Measurements from ENCODE around the gene IFT122. TPM values are rescaled to one million over a fixed set of nuclear protein-coding genes. Genes with fewer than 3 reads are reported as not detected.

IFT122 gene
- total and polyA plus RNA-seq, 2 donors from 2014 or later, result 18.4 to 59.2 TPM

DNA sequence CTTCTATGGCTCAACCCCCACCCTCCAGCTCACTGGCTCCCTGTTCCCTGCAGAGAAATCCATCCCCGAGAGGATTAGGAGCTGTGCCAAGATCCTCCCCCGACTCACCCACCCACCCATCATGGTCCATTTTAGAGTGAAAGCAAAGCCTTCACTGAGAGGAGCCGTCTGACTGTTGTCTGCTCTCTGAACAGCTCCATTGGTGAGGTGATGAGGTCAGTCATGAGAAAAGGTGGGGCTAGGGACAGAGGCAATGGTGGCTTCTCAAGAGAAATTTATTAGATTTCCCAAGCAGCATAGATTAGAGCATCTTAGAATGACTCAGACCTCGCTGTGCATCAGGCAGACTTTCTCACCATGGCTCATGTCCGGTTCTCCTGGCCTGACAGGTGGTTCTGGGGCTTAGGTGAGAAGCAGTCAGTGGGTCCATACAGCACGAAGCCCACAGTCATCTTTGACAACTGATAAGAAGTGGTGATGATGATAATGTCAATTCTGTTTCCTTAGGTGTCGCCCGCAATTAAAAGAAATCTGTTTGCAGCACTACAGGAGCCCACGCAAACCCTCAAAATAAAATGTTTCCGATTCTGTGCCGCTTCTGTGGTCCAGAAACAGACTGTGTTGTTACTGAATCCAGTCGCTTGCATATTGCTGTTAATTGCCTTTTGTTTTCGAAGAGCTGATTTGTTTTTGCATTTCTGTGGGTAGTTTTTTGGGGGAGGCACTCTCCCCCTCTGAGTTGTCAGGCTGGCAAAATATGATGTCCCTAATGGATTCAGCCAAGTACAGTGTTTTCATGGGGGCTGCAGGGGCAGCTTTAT, 63.7 kb downstream of the IFT122 start:
- Histone ChIP-seq H3K27me3 (ENCODE audit: control insufficient read depth, insufficient read depth, low read length) (no peaks in the 10 kb centered on the region), H3K4me1 (ENCODE audit: control insufficient read depth in 2 of 3, insufficient read depth in 2 of 3, low read depth in 1 of 3, low read length in 3 of 3) (peaks cover 0 to 3% (median 3%) of the 10 kb centered on the region in 3 donors), H3K36me3 (ENCODE audit: control insufficient read depth in 2 of 3, insufficient read depth in 3 of 3, low read length in 3 of 3) (peaks cover 0 to 20% (median 16%) of the 10 kb centered on the region in 3 donors), H3K9me3 (ENCODE audit: control insufficient read depth in 2 of 3, insufficient read depth in 1 of 3, low read length in 3 of 3) (no peaks in the 10 kb centered on the region), H3K4me3 (ENCODE audit: low read length in 3 of 3) (no peak overlapping the region), H3K27ac (ENCODE audit: low read depth in 2 of 2, low read length in 2 of 2) (no peak overlapping the region), H3K9ac (ENCODE audit: low read length in 3 of 3) (no peak overlapping the region)
- TF ChIP-seq, protein P1, sequence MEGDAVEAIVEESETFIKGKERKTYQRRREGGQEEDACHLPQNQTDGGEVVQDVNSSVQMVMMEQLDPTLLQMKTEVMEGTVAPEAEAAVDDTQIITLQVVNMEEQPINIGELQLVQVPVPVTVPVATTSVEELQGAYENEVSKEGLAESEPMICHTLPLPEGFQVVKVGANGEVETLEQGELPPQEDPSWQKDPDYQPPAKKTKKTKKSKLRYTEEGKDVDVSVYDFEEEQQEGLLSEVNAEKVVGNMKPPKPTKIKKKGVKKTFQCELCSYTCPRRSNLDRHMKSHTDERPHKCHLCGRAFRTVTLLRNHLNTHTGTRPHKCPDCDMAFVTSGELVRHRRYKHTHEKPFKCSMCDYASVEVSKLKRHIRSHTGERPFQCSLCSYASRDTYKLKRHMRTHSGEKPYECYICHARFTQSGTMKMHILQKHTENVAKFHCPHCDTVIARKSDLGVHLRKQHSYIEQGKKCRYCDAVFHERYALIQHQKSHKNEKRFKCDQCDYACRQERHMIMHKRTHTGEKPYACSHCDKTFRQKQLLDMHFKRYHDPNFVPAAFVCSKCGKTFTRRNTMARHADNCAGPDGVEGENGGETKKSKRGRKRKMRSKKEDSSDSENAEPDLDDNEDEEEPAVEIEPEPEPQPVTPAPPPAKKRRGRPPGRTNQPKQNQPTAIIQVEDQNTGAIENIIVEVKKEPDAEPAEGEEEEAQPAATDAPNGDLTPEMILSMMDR (IDR thresholded peaks at IDR 0.05; ENCODE audit: borderline replicate concordance, extremely low read depth, insufficient read depth), result no peak
- peak in 1 of 5 donors; percentile 21 for DNase-seq
- intact Hi-C loops (cut with DNase I), result no loop called here
- no peak for FAIRE-seq

GRCh38 chr3:129504471-129505100, 64.6 kb downstream of the IFT122 start:
- Histone ChIP-seq H3K9ac (ENCODE audit: low read length in 3 of 3) (no peak overlapping the region), H3K27ac (ENCODE audit: low read depth in 2 of 2, low read length in 2 of 2) (no peak overlapping the region), H3K9me3 (ENCODE audit: control insufficient read depth in 2 of 3, insufficient read depth in 1 of 3, low read length in 3 of 3) (no peaks in the 10 kb centered on the region), H3K4me1 (ENCODE audit: control insufficient read depth in 2 of 3, insufficient read depth in 2 of 3, low read depth in 1 of 3, low read length in 3 of 3) (peaks cover 0 to 3% (median 3%) of the 10 kb centered on the region in 3 donors), H3K4me3 (ENCODE audit: low read length in 3 of 3) (no peak overlapping the region), H3K27me3 (ENCODE audit: control insufficient read depth, insufficient read depth, low read length) (no peaks in the 10 kb centered on the region), H3K36me3 (ENCODE audit: control insufficient read depth in 2 of 3, insufficient read depth in 3 of 3, low read length in 3 of 3) (peaks cover 0 to 20% (median 17%) of the 10 kb centered on the region in 3 donors)
- intact Hi-C loops (cut with DNase I), result no loop called here
- no peak for DNase-seq
- FAIRE-seq, result no peak
- TF ChIP-seq, protein P1 (IDR thresholded peaks at IDR 0.05; ENCODE audit: borderline replicate concordance, extremely low read depth, insufficient read depth), result no peak

GRCh38 chr3:129505341-129505740, 65.3 kb downstream of the IFT122 start:
- intact Hi-C loops (cut with DNase I), result no loop called here
- Histone ChIP-seq H3K27me3 (ENCODE audit: control insufficient read depth, insufficient read depth, low read length) (no peaks in the 10 kb centered on the region), H3K4me1 (ENCODE audit: control insufficient read depth in 2 of 3, insufficient read depth in 2 of 3, low read depth in 1 of 3, low read length in 3 of 3) (peaks cover 0 to 3% (median 3%) of the 10 kb centered on the region in 3 donors), H3K9ac (ENCODE audit: low read length in 3 of 3) (no peak overlapping the region), H3K4me3 (ENCODE audit: low read length in 3 of 3) (no peak overlapping the region), H3K27ac (ENCODE audit: low read depth in 2 of 2, low read length in 2 of 2) (no peak overlapping the region), H3K36me3 (ENCODE audit: control insufficient read depth in 2 of 3, insufficient read depth in 3 of 3, low read length in 3 of 3) (peaks cover 0 to 14% (median 14%) of the 10 kb centered on the region in 3 donors), H3K9me3 (ENCODE audit: control insufficient read depth in 2 of 3, insufficient read depth in 1 of 3, low read length in 3 of 3) (no peaks in the 10 kb centered on the region)
- DNase-seq (no peak), FAIRE-seq (no peak)
- TF ChIP-seq, protein P1 (IDR thresholded peaks at IDR 0.05; ENCODE audit: borderline replicate concordance, extremely low read depth, insufficient read depth), result no peak
